Measurements from ENCODE around the gene CCN6.

CCN6 gene

DNA sequence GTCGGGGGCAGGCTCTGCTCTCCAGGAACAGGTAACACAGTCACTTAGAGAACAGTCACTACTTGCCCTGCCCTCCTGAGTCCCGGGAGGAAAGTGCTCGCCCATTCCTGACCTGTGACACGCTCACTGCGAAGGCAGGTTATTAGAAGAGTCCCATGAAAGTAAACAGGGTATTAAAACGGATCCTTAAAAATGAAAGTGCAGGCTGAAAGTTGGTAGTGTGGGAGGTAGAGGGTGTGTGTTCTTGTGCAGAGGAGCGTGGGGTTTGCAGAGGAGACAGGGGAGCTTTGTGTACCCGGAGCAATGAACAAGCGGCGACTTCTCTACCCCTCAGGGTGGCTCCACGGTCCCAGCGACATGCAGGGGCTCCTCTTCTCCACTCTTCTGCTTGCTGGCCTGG is at the start of gene CCN6:
Gene CCN6, plus strand, starts transcription at position 104 of the 400 bp plus-strand sequence. Its CDS starts 254 bp downstream, at position 358.
- DNase-seq = no peak

DNA sequence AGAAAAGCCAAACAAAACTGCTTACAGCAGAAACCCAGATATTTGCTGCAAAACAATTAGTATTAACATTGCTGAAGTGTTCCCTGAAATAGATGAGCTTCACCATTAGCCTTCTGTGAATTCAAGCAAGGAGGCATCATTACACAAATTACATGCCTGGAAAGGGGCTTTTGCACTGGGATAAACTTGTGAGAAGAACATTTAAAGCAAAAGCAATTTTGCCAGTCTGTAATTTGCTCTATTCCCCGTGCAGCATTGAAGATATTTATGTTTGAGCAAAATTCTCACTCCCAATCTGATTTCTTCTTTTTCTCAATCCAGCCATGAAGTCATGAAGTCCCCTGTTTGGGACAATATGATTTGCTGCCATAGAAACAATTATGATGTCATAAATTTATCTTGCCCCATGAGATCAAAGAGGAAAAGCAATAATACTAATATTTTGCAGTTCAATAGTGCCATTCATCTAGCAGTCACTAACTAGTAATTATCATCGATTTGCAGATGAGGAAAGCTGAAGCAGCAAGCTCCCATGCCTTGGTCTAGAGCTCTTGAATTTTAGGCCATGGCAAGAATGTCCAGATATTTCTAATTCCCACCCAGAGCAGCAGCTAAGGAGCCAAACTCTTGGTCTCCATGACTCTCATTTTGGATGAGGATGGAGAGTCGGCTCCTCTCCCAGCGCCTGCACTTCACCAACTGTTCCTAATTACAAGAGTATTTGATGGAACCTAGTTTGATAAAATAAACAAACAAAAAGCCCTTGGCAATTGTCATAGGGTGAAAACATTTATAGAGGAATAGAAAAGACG is 49.5 kb upstream of the CCN6 start:
- DNase-seq = no peak

DNA sequence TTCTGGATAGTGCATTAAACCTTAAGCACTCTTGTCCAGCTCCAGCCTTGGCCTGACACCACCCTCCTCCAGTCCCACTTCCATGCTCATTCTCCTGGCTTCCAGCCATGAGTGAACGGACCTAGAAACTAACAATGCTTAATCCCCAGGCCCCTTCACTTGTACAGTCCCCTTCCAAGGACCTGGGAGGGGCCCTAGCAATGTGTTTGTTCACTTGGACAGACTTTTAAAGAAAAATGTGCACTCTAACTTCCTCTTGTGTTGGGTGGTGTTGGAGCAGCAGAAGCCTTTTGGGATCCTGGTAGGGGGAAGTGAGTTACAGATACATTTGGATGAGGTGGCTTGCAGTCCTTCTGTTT is 48.9 kb upstream of the CCN6 start:
- no peak for DNase-seq

DNA sequence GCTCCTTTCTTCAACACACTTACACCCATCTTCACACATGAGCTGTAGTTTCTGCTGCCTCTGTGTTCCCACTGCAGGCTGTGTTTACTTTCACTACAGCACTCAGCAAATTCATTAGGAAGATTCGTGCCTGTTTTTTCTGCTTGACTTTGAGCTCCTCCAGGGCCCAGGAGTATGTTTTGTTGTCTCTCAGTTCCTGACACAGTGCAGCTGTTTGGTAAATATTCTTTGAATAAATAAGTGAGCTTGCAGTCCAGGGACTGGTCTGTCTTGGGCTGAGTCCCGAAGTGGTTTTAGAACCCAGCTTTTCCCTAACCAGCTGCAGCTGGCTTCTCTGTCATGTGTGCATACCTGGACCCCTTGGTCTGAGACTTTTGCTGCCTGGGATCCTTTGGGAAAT is 46.6 kb upstream of the CCN6 start:
- no peak for DNase-seq

DNA sequence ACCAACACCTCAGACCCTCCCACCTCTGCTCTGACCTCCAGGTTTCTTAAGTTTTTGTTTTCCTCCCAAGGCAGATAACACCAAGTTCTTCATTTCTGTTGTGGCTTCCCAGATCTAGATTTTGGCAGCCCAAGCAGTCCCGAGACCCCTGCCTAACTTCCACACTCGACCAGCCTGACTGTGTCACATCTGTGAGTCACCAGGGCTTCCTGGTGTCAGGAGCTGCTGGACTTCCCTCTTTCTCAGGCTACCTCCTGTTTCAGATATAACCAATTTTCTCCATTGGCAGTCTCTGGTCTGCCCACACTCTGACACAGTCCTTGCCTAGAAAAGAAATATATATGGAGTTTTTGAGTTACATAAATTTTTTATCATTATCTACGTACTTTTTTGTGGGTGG is 46.1 kb upstream of the CCN6 start:
- DNase-seq = no peak

DNA sequence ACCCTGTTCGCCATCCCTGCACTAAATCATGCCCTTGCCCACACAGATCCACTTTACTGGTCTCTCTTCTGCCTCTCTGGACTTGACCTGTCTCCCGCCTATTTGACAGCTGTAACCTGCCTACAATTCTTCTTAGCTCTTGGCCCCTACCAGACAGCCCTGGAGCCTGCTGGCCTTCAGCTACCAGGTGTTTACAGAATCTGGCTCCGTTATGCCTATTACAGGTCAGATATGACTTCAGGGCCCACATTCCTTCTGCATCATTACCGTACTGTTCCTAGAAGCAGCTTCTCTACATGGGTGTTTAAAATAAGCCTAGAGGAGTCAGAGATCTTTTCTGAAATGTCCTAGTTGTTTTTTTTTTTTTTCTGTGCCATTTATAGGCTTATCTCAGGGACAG is 45.4 kb upstream of the CCN6 start:
- DNase-seq = no peak

DNA sequence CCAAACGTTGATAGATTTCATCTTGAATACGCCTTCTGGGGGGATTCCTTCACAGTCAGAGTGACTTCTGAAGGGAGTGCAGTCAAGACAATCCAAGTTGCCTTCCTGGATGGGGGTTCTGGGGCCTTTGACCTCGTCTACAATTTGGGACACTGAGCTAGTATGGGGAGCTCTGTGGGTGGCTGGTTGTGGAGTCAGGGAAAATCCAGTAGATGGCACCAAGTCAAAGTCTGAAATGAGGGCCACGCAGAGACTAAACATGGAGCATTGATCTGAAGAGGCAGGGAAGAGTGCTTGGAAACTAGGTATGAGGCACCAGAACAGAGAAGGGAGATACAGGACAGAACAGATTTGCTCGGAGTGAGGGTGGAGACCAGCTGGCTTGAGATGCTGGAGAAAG is 43.6 kb upstream of the CCN6 start:
- DNase-seq = no peak

DNA sequence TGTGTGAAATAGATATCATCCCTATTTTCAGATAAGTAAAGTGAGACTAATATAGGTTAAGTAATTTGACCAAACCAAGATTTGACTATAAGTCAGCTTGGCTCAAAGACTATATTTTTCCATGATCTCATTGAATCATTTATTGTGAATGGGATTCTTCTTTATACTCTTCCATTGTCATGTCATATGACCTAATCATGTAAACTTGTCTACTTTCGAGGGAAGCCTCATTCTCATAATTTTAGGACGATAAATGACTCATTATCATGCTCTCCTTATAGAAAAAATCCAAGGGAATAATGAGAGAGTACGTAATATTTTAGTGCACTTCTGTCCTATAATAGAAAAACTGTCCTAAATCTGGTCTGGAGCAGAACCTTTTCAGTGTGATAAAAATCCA is 40.9 kb upstream of the CCN6 start:
- DNase-seq = no peak

DNA sequence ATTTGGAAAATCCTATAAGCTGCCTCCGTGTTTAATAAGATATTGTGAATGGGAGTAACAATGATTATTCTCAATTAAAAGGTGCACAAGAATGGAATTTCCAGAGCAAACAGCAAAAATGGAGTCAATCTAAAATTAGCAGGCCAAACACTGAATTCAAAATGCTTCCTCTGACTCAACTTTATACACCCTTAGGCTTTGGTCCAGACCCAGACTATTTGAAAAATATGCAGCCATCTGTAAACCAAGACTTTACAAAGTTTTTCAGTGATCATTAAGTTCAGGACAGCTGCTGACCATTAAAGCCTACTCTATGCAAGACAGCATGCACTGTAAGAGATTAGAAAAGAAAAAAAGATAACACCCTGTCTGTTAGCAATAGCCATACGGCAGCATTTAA is 39.4 kb upstream of the CCN6 start:
- no peak for DNase-seq

DNA sequence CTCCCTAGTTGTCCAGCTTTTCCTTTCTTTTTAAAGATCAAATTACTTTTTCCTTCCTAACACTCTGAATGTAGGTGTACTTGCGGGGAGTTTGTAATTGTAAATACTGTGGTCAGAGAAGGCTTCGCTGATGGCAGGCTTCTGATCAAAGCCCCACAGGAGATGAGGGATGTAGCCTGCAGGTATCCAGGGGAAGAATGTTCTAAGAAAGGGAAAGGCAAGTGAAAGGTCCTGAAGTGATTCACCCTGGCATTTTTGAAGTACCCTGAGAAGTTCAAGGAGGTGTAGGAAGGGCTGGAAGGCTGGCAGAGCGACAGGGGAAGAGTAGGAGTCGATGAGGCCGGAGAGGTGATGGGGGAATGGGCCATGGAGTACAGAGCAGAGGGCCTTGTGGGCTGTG is 38.2 kb upstream of the CCN6 start:
- no peak for DNase-seq

DNA sequence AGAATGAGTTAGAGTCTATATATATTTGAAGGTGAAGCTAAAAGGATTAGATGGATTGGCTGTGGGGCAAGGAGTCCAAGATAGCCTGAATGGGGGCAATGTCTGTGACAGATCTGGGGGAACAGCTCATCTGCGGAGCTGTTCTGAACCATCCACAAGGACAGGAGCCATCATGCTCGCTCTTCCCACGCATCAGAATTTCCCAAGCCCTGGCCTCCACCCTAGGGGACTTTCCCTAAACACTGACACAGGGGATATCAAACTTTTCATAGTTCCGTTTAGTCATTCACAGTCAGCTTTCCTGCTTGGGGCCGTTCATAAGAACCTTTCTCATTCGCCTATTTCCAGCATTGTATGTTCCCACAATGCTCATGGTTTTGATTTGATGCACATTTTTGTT is 37.6 kb upstream of the CCN6 start:
- no peak for DNase-seq

DNA sequence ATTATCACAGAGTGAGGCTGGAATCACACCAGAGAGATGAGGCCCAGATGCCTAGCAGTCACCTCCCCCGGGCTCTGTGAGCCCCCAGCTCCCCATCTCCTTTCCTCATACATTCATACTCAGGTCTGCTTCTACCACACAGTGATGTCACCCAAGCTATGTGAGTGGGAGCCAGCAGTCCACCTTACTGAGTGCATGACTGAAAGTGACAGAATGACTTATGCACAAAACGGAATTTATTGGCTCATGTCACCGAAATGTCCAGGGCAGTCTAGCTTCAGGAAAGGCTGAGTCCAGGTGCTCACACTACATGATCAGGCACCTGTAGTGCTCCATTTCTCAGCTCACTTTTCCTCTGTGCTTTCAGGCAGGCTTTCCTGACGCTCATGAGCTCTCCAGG is 36.7 kb upstream of the CCN6 start:
- no peak for DNase-seq

DNA sequence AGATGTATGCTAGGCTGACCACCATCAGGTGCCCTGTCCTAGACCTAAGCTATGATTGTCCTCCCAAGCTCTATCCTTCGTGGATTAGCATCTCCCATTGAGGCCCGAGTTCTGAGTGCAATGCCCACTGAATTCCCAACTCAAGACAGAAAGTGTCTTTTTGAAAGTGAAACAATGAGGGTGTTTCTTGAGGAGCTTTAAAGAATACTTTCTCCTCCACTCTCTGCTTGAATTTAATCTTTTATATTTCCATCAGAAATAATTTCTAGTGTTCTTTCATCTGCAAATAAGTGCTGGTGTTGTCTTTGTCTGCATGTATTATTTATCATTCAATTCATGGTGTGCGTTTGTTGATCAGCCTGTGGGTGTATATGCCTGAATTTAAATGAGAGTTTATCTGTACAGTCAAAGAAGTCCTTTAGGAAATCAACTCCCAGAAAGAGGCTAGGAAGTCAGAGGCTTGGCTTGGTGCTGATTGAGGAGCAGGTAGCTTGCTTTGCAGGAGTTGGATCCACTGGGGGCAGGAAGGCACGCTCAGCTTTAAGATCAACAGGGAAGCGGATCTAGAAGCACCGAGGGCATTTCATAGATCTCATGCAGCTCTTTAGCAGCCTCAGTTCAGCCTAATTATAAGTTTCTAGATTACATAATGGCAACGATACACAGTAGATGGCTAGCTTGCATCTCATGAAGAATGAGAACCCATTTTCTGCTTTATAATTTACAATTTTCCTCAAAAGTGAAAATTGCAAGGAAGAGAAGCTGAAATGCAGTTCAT is 36.0 kb upstream of the CCN6 start:
- DNase-seq = no peak

DNA sequence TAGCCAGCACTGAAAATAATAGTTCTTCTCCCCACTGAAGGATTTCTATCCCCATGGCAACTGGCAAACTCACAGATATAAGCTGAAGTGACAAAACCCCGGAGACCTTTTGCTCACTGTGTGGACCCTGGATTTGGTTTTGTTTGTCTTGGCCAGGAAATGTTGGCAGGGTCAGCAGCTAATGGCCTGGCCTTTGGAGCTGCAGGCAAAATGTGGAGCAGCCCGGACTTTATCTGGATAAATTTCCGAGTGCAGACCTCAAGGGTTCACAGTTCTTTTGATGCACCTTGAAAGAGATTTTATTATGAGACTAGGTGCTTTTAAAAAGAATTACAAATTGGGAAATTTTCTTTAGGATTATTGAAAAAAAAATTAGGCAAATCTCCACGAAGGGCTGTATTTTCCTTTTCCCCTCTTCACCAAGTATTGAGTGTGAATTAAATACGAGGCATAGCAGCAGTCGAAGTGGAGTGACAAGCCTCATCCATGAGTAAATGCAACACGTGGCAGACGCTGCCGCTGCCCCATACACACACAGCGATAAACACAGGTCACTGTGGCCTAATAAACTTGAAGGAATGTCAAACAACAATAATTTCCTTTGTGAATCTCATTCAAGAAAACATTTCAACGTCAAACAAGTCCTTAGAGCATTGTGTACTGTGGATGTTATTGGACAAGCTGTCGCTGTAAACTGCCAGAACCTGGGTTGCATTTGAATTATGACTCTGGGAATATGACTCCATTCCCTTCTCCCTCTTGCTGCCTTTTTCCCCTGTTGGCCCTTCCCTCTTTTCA is 35.1 kb upstream of the CCN6 start:
- DNase-seq = no peak

DNA sequence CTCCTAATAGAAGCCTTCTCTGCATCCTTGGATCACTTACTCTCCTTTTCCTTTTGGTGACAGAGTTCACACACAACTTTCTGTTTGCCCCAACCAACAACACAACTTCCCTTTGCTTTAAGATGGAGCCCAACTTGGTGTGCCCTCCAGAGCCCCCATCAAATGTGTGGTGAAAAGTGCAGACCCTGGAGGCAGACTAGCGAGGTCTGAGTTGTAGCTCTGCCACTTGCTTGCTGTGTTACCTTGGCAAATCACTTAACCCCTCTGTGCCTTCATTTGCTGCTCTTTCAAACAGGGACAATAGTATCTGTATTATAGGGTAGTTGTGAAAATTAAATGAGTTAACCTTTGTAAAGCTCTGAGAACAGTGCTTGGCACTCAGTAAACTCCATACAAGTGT is 34.3 kb upstream of the CCN6 start:
- DNase-seq = no peak

DNA sequence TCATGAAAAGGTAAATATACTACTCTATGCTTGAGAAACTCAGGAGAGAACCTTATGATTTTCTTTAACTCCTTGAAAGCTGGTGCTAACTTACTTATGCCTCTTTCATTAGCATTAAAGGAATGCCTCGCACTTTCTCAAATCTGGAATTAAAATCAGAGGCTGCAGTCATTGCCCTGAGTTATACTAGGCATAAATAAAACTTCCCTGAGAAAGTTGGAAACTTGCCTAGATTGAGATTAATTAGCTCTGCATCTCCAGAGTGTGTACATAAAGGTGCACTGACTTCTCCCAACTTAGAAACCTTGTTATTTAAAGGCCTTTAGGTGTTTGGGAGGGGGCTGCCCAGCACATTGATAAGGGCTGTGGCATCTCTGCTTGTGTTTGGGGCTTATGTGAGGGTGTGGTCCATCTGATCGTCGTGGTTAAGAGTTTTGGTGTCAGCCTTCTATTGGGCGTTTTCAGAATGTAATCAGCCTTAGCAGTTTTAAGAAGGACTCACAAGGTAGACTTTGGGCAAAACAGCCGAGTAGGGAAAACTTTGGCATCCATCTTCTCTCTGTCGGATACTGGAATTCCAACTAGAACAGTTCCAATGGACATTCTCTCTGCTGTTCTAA is 32.1 kb upstream of the CCN6 start:
- no peak for DNase-seq

DNA sequence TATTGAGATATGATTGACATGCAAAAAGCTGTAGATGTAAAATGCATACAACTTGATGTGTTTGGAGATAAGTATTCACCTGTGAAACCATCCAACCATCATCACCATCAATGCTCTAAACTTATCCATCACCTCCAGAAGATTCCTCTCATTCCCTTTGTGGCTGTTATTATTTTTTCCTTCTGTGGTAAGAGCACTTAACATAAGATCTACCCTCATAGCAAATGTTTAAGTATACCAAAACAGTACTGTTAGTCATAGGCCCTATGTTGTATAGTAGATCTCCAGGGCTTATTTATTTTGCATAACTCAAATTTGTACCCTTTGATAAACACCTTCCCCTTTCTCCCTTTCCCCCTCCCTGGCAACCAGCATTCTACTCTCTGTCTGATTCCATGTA is 31.2 kb upstream of the CCN6 start:
- no peak for DNase-seq

DNA sequence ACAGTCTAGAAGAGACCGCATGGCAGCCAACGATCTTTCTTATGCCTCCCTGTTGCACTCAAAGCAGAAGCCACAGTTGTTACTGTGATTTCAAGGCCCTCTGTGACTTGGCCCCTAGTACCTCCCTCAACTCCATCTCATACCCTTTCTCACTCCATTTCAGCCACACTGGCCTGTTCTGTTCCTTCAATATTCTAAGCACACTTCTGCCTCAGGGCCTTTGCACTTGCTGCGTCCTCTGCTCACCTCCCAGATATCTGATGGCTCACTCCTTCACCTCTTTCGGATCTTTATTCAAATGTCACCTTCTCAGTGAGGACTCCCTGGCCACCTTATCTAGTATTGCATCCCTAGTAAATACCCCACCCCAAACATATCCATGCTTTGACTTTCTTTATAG is 29.4 kb upstream of the CCN6 start:
- no peak for DNase-seq

DNA sequence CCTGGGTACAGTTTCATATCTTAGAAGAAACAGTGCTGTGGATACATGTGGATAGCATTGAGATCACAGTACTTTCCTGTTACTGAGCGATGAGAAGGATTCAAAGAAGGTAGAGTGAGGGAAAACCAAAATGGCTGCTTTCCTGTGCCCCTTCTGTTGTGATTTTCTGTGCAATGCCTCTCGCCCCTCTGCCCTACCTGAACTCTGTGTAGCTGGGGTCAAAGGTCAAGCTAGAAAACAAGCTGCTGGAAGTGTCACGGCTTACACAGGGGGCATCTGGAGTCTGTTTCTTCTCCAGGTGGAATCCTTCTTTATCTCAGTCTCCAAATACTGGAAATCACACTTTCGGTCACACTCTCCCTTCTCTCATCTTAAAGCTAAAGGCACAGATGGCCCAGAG is 27.0 kb upstream of the CCN6 start:
- no peak for DNase-seq

DNA sequence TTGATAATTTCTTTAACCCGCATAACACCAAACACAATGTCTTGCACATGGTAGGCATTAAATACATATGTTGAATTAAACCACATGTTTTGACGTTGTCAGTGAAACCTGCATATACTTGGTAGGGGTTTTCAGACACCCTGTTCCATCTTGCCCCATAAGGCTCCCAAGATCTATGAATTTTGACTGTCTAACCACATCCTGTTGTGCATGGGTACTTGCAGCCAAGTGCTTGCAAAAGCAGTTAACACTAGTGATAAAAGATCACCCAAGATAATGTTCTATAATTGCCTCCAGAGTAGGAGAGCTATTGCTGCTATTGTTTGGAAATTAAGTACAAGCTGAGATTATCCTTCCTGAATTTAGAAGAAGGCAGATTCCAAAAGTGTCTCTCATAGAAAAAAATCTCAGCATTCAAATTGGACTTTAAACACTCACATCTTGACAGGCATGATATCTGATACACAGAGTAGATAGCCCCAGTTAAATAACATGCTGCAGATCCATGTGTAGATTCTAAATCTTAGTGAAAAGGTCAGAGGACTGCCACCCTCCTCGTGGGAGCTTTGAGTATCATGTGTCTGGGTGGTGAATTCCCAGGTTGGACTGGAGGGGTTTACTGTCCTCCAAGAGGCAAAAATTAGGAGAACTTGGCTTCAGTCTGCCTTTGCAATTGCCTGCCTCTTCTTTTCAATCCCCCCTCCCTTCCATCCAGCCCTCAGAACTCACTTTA is 25.8 kb upstream of the CCN6 start:
- no peak for DNase-seq

DNA sequence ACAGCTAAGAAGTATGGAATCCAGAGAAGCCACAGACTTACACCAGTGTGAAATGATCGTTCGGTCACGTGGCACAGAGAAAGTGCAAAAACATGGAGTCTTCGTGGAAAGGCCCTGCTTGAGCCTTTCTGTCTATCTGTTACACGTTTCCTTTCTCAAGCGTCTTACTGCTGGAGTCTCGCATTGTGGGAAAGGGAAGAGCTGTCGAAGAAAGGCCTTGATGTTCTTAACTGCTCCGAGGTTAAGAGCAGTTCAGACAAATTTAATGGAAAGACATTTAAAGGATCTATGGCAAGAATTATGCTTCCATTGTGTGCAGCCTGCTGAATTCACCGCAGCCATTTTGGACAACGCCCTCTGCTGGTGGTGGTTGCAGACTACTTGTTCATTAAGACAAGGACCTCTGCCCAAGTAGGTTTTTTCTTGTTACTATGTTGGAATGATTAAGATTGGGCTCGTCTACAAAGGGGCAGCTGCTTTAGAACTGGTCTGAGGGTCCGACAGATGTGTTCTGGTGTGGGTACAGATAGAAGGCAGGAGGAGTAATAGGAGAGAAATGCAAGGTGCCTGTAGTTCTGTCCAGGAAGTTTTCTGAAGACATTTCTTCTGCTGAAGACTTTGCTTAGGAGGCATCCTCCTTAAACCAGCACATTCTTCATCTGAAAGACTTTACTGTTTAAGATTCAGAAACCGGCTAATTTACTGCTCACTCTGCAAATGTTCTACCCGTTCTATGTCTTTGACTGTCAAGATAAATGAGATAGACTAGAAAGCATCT is 24.7 kb upstream of the CCN6 start:
- DNase-seq = no peak

All from GOT3 (cell line).